Cerebellar cortex (tissue), 1 donor: ENCODE data around the gene KCNH6.

Experiments used
- DNase-seq: peaks from one replicate; pipeline ENCODE4 v3.0.0-alpha.2; 2015; ENCODE audit warnings: low spot score

The KCNH6 gene, protein sequence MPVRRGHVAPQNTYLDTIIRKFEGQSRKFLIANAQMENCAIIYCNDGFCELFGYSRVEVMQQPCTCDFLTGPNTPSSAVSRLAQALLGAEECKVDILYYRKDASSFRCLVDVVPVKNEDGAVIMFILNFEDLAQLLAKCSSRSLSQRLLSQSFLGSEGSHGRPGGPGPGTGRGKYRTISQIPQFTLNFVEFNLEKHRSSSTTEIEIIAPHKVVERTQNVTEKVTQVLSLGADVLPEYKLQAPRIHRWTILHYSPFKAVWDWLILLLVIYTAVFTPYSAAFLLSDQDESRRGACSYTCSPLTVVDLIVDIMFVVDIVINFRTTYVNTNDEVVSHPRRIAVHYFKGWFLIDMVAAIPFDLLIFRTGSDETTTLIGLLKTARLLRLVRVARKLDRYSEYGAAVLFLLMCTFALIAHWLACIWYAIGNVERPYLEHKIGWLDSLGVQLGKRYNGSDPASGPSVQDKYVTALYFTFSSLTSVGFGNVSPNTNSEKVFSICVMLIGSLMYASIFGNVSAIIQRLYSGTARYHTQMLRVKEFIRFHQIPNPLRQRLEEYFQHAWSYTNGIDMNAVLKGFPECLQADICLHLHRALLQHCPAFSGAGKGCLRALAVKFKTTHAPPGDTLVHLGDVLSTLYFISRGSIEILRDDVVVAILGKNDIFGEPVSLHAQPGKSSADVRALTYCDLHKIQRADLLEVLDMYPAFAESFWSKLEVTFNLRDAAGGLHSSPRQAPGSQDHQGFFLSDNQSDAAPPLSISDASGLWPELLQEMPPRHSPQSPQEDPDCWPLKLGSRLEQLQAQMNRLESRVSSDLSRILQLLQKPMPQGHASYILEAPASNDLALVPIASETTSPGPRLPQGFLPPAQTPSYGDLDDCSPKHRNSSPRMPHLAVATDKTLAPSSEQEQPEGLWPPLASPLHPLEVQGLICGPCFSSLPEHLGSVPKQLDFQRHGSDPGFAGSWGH

DNA sequence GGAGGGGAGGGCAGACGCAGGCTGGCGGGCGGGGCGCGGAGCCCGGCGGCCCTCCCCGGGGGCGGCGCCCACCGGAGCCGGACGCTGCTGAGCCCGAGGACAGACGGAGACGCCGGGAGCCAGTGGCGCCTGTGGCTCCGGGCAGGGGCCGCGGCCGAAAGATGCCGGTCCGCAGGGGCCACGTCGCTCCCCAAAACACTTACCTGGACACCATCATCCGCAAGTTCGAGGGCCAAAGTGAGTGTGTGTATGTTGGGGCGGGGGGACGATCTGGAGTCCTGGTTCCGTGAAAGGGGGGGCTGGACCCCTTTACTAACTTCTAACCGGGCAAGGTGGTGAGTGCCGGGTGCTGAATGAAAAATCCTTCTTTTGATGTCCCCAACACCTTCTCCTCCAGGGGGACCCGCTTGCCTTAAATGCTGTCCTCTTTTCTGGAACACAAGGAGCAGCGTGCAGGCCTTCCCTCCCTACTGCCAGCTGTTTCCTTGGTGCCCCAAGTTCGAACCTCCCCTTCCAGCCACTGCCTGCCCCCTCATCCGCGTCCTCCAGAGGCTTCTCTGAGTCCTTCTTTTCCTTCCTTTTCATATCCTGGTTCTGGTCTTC is at the start of gene KCNH6:
TSS of gene KCNH6 (plus strand) at position 106 of the 603 bp plus-strand sequence. CDS start at position 162, 56 bp downstream.
- peak; percentile 10 for DNase-seq

DNA sequence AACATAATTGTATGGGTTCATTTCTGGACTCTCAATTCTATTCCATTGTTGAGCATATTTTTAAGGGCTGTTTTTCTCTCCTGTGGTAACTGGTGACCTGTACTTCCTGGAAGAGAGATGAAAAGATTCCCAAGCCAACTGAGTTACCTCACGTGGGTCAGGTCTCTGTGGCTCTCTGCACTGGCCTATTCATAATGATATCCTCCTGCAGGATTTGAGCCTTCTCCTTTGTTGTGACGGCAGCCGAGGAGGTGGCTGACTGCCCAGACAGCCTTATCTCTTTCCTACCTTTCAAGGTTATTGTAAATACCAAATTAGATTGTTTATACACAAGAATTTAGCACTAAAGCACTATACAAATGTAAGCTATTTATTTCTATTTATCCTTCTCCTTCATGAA is 49.0 kb upstream of the KCNH6 start:
- no peak for DNase-seq

DNA sequence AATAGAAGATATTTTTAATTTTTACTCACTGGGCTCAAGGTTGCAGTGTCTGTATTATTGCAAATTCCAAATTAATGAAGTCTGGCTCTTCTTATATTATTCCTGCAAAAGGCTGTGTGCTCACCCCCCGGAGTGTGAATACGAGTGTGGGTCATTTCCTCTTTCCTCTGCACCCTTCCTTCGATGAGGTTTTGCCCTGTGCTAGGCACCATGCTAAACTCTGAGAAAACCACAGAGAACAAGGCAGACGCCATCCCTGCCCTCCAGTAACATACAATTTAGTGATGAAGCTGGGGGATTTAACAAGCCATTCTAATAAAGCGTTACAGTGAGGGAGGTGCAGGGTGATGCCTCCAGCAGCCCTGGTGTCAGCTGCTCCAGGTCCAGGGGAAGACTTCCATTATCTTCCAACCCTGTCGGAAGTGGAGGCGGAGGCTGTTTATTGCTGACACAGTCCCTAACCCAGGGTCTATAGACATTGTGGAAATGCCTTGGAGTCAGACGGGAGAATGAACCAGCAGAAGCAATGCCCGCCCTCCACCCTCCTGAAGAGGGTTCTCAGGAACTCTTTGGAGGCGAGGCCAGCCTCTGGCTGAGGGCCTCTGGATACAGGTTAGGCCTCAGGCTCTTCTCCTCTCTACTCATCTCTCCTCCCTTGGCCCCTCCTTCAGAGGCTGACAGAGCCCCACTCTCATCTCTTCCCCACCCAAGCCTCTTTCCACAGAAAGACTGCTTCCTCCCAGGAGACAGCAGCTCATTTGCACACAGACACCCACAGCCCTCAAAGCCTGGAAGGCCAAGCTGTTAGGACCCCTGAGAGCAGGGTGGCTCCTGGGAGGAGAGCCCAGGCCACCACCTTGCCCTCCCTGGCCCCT is 48.3 kb upstream of the KCNH6 start:
- no peak for DNase-seq

DNA sequence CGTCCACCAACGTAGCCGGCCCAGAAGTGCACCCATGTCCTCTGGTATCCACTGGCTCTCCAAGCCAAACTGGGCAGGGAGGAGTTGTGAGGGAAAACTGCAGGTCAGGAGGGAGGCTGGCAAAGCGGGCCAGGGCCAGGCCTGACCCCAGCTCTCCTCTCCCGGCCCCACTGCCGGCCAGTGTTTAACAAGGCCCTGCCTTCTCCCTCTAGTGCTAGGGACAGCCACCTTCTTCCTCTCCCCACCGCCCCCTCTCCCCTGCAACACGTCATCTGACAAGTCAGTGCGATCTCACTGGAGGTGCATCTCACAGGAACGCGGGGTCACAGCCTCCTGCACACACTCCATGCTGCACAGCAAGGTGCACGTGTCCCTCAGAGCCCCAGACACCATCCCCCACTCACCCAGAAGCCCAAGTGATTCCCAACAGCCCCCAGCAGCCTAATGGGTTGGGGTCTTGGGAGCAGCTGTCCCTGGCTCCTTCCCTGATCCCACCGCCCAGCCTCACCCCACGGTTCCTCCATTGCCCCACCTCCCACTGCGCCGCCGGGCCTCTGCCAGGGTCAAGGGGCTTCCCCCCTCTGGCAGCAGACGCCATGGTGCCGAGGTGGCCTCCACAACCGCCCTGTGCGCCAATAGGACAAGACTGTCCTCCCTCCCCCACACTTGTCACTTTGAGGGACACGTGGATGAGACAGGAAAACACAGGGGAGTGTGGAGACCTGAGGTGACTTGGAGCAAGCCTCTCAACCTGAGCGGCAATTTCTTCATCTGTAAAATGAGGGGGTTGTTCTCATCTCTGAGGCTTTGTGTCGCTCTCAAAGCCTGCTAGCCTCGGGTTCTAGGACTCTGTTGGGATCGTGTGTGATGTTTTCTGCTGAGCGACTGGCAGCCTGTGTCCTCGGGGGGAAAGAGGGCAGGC is 47.4 kb upstream of the KCNH6 start:
- no peak for DNase-seq

DNA sequence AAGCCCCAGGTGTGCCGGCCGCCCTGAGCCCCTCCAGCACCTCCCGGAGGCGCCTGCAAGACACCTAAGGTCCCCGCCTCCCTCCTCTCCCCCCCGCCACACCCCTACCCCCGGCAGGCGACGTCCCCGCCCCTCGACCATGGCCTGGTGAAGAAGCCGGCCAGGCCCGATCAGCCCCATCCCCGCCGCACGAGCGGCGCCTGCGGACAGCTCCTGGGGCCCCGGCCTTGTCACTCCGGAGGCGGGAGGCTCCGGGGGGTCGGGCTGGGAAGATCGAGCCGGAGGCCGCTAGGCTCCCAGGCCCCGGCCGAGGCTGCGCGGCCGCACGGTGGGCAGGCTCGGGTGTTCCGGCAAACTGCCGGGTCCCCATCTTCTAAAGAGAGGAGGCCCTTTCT is 46.7 kb upstream of the KCNH6 start:
- peak; percentile 8 for DNase-seq

DNA sequence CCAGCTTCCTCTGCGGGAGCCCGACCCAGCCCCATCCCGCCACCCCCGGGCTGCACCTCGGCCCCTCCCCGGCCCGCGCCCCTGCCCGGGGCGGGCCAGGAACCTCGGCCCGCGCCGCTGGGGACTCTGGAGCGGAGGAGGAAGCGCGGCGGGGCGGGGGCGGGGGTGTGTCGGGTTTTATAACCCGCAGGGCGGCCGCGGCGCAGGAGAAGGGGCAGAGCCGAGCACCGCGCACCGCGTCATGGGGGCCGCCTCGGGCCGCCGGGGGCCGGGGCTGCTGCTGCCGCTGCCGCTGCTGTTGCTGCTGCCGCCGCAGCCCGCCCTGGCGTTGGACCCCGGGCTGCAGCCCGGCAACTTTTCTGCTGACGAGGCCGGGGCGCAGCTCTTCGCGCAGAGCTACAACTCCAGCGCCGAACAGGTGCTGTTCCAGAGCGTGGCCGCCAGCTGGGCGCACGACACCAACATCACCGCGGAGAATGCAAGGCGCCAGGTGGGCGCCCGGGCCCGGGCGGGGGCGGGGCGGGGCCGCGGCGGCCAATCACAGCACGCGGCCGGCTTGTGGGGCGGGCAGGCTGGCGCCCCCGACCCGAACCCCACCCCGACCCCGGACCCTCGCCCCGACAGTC is 46.2 kb upstream of the KCNH6 start, which contains the start of gene ACE:
TSS of gene ACE (plus strand) at position 208 of the 626 bp plus-strand sequence. CDS start at position 242, 34 bp downstream.
- DNase-seq = peak; percentile 15

DNA sequence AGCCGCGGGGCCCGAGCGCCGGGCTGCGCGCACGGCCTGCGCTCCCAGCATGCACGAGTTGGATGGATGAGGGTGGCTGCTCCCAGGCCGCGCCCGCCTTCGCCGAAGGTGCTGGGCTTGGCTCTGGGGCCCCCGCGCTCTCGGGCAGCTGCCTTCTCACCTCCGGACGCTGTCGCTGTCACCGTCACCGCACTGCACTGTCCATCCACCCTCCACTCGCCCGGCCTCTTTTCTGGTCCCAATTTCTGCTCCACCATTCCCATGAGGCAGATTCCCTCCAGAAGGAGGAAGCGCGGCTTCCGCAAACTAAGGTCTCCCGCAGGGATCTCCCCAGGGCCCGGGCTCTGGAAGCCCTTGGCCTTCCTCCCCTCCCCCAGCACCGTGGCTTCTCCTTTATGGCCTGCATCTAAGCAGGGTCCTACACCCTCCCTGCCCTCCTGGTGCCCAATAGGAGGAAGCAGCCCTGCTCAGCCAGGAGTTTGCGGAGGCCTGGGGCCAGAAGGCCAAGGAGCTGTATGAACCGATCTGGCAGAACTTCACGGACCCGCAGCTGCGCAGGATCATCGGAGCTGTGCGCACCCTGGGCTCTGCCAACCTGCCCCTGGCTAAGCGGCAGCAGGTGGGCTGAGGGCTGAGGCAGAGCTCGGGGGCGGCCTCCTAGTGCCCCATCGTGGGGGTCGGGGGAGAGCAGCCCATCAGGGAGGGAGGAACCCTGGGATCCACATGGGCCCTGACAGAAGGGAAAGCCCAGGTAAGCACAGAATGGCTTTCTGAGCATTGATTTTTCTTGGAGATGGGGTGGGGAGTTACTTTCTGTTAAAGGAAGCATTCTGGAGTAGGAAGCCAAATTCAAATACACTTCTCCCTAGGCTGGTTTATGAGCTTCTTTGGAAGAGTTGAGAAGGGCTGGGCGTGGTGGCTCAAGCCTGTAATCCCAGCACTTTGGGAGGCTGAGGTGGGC is 45.4 kb upstream of the KCNH6 start:
- peak; percentile 10 for DNase-seq

DNA sequence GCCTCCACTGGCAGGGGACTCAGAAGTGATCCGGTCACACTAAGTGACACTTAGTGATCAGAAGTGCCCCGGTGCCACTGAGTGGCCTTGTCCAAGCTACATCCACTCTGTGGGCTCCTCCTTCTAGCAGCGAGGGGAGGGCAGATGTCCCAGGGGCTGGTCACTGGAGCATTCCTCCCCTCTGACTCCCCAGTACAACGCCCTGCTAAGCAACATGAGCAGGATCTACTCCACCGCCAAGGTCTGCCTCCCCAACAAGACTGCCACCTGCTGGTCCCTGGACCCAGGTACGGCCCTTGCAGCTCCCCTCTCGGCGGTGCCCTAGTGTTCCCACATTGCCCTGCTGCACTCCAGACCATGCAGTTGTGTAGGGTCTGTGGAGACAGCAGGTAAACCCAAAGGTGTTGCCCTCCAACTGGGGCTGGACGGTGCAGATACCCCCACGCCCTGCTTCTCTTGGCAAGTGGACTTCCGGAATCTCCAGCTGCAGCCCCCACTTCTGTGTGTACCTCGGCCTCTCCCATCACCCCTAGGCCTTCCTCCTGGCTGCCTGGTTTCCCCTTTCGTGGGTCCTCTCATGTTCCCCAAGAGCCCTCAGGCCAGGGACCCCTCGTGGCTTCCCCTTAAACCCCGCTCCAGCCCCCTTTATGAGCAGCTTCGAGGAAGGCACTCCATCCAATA is 44.2 kb upstream of the KCNH6 start:
- peak; percentile 67 for DNase-seq

DNA sequence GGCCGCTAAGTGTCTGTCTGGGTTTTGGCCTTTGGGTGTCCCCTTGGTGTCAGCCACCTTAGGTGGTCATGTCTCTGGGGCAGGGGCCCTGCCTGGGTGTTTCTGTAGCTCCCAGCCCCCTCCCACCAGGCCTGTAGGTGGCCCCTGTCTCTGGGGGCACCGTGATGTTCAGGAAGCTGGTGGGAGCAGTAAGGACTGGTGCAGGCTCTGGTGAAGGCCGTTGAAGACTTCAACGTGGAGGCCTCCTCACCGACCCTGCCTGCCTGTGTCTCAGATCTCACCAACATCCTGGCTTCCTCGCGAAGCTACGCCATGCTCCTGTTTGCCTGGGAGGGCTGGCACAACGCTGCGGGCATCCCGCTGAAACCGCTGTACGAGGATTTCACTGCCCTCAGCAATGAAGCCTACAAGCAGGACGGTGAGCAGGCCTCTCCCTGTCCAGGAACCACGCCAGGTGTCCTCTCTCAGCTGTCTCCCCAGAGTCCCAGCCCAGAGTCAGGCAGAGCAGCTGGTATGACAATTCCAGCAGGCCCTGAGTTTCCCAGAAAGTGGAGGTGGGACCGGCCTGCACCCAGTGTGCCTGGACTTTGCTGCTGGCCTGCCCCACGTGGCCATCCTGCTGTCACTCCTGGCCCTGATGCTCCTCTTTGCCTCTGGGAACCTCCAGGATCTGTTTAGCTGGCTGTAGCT is 43.5 kb upstream of the KCNH6 start:
- DNase-seq = no peak

DNA sequence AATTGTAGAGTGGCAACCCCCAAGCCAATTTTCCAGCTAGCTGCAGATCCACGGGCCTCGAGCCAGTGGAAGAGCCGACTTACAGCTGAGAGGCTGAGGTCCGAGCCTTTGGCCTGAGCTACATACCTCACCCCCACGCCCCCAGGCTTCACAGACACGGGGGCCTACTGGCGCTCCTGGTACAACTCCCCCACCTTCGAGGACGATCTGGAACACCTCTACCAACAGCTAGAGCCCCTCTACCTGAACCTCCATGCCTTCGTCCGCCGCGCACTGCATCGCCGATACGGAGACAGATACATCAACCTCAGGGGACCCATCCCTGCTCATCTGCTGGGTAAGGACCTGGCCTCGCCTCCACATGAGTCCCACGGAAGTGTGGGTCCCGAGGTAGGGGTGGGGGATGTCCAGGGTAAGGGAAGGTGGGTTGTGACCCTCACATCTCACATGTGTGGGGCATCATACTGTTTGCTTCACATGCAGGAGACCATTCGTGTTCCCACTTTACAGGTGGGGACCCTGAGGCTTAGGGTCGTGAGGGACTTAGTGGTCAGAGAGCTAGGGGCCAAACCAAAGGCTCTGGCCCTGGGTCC is 42.9 kb upstream of the KCNH6 start:
- no peak for DNase-seq

DNA sequence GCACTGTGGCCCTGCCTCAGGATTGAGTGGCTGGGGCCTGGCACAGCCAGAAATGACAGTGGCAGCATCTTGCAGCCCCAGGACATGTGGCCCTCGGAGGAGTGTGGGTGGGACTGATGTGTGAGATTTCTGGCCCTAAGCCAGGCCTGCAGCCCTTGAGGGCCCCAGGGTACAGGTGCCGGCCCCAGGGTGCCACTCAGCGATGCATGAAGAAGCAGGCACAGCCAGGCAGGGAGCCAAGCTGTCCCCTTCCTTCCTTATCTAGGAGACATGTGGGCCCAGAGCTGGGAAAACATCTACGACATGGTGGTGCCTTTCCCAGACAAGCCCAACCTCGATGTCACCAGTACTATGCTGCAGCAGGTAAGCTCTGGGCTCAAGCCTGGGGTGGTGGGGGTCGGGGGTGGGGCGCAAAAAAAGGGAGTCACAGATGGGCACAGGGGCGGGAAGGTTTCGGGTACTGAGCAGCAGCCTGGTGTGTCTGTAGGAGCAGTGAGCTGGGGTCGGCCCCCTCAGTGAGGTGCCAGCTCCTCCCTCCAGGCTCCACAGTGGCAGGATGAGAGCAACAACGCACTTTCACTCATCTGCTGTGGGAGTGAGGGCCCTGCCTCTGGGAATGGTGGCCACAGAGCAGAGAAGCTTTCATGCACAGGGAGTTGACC is 42.2 kb upstream of the KCNH6 start:
- DNase-seq = no peak

DNA sequence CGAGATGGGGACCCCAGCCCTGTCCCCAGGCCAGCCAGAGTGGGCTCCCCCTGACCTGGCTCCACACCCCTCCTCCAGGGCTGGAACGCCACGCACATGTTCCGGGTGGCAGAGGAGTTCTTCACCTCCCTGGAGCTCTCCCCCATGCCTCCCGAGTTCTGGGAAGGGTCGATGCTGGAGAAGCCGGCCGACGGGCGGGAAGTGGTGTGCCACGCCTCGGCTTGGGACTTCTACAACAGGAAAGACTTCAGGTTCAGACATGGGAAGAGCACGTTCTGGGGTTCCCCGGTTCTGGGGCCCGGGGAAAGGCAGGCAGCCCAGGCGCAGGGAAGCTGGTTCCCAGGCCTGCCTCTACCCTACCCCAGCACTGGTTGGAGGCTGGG is 41.7 kb upstream of the KCNH6 start:
- DNase-seq = no peak

DNA sequence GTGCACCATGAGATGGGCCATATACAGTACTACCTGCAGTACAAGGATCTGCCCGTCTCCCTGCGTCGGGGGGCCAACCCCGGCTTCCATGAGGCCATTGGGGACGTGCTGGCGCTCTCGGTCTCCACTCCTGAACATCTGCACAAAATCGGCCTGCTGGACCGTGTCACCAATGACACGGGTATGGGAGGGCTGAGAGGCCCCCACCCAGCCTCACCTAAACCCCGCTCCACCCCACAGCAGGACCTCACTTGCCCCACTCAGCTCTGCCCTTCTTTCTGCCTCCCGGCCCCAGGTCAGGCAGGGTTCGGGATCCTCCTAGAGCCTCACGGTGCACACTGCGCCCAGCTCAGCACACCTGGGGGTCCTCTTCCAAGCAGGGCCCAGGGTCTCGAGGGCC is 40.6 kb upstream of the KCNH6 start:
- DNase-seq = no peak

DNA sequence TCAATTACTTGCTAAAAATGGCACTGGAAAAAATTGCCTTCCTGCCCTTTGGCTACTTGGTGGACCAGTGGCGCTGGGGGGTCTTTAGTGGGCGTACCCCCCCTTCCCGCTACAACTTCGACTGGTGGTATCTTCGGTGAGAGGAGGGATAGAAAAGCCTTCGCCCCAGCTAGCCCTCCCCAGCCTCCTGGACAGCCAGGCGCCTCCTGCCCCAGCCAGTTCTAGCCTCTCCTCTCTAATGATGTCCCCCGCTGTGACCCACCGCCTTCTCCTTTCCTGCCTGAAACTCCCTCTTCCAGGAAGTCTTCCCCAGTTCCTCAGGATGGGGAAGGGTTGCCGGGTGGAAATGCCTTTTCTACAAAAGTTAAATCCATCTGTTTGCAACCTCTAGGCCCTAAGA is 40.1 kb upstream of the KCNH6 start:
- DNase-seq = no peak

DNA sequence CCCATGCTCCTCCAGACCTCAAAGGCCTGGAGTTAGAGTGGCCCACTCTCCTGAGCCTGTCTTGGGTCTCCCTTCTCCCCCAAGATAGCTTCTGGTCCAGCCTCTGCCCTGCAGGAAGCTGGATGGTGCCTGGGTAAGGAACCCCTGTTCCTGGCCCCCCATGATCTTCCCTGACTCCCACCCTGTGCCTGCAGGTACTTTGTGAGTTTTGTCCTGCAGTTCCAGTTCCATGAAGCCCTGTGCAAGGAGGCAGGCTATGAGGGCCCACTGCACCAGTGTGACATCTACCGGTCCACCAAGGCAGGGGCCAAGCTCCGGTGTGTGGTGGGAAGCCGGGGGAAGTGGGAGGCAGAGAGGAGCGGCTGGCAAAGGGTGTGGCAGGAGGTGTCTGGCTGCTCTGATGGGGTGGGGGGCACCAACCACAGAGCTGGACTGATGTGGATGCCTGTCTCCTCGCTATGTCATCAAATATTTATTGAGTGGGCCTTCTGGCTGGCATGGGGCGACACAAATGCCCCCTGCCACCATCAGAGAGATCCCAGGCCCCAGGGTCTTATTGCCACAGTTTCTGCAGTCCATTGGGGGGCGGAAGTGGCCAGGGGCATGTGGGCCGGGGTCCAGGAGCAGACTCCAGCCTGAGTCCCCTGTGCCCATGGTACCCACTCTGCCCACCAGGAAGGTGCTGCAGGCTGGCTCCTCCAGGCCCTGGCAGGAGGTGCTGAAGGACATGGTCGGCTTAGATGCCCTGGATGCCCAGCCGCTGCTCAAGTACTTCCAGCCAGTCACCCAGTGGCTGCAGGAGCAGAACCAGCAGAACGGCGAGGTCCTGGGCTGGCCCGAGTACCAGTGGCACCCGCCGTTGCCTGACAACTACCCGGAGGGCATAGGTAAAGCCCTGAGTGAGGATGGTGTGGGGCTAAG is 39.2 kb upstream of the KCNH6 start:
- DNase-seq = no peak
